HG03342 (cell line): ENCODE results near the gene TIGD3.

Experiments
- ATAC-seq: cut with Tn5 transposase; IDR thresholded peaks from one replicate; pipeline ENCODE4 v1.9.1; 2021; ENCODE audit warnings: mild to moderate bottlenecking, moderate library complexity; ENCODE audit not compliant: unreplicated experiment

TIGD3 gene

GRCh38 chr11:65404638-65405339 lies 50.2 kb downstream of the TIGD3 start:
- ATAC-seq = no peak
